ENCODE data around the gene PLXDC1.

Gene PLXDC1

GRCh38 chr17:39018267-39019134, 132.9 kb downstream of the PLXDC1 start:
- TF ChIP-seq CTCF (IDR thresholded peaks at IDR 0.05; ENCODE audit: control insufficient read depth, extremely low read depth, insufficient read depth) = no peak
- no peak overlapping the region for H3K4me3 ChIP-seq (ENCODE audit: low read depth, low read length)
- no peak for DNase-seq (ENCODE audit: low read depth)

- DNase-seq (ENCODE audit: low read depth) = no peak
- no peak for TF ChIP-seq CTCF (IDR thresholded peaks at IDR 0.05; ENCODE audit: control insufficient read depth, extremely low read depth, insufficient read depth)
- H3K4me3 ChIP-seq (ENCODE audit: low read depth, low read length) = no peak overlapping the region
These were observed 135.0 kb downstream of the PLXDC1 start for GRCh38 chr17:39016193-39017153.

GRCh38 chr17:39015546-39015935, 135.9 kb downstream of the PLXDC1 start:
- TF ChIP-seq CTCF (IDR thresholded peaks at IDR 0.05; ENCODE audit: control insufficient read depth, extremely low read depth, insufficient read depth) = no peak
- DNase-seq (ENCODE audit: low read depth) = no peak
- no peak overlapping the region for H3K4me3 ChIP-seq (ENCODE audit: low read depth, low read length)

GRCh38 chr17:39014795-39015545, 136.5 kb downstream of the PLXDC1 start:
- DNase-seq (ENCODE audit: low read depth) = no peak
- no peak overlapping the region for H3K4me3 ChIP-seq (ENCODE audit: low read depth, low read length)
- TF ChIP-seq CTCF (IDR thresholded peaks at IDR 0.05; ENCODE audit: control insufficient read depth, extremely low read depth, insufficient read depth) = no peak

- DNase-seq (ENCODE audit: low read depth) = no peak
- no peak overlapping the region for H3K4me3 ChIP-seq (ENCODE audit: low read depth, low read length)
- no peak for TF ChIP-seq CTCF (IDR thresholded peaks at IDR 0.05; ENCODE audit: control insufficient read depth, extremely low read depth, insufficient read depth)
These were observed 137.2 kb downstream of the PLXDC1 start for GRCh38 chr17:39014044-39014794.

Data from LNCaP clone FGC (cell line).